DLD1 (cell line): ENCODE measurements around the gene PMM1.

Experiments used
- in situ Hi-C: cut with HindIII; loops from 2 replicates; pipeline ENCODE4 v1.10.0; 2017; ENCODE audit warnings: low sequenced_read_pairs

PMM1 gene

GRCh38 chr22:41539146-41540005 is 50.3 kb downstream of the PMM1 start:
- in situ Hi-C loops, result no loop called here

- in situ Hi-C loops, result no loop called here
These were observed 51.1 kb downstream of the PMM1 start for GRCh38 chr22:41538583-41538982.

GRCh38 chr22:41537203-41537602 is 52.4 kb downstream of the PMM1 start:
- in situ Hi-C loops, result no loop called here

GRCh38 chr22:41535244-41535643 is 54.4 kb downstream of the PMM1 start:
- in situ Hi-C loops, result no loop called here

GRCh38 chr22:41534219-41534618 is 55.4 kb downstream of the PMM1 start:
- in situ Hi-C loops, result no loop called here

GRCh38 chr22:41532908-41533825 is 56.5 kb downstream of the PMM1 start:
- in situ Hi-C loops, result no loop called here

- in situ Hi-C loops, result no loop called here
These were observed 57.7 kb downstream of the PMM1 start for GRCh38 chr22:41531715-41532477.

GRCh38 chr22:41530890-41531714 is 58.5 kb downstream of the PMM1 start:
- in situ Hi-C loops, result no loop called here

- in situ Hi-C loops, result no loop called here
These were observed 60.6 kb downstream of the PMM1 start for GRCh38 chr22:41528938-41529561.

GRCh38 chr22:41528132-41528766 is 61.4 kb downstream of the PMM1 start:
- in situ Hi-C loops, result no loop called here
